ENCODE measurements around the gene PSAP. TPM values are rescaled to one million over a fixed set of nuclear protein-coding genes. Genes with fewer than 3 reads are reported as not detected.

PSAP gene
- total and polyA plus RNA-seq, 11 donors = 454 to 2,171 (median 1,616) TPM

DNA sequence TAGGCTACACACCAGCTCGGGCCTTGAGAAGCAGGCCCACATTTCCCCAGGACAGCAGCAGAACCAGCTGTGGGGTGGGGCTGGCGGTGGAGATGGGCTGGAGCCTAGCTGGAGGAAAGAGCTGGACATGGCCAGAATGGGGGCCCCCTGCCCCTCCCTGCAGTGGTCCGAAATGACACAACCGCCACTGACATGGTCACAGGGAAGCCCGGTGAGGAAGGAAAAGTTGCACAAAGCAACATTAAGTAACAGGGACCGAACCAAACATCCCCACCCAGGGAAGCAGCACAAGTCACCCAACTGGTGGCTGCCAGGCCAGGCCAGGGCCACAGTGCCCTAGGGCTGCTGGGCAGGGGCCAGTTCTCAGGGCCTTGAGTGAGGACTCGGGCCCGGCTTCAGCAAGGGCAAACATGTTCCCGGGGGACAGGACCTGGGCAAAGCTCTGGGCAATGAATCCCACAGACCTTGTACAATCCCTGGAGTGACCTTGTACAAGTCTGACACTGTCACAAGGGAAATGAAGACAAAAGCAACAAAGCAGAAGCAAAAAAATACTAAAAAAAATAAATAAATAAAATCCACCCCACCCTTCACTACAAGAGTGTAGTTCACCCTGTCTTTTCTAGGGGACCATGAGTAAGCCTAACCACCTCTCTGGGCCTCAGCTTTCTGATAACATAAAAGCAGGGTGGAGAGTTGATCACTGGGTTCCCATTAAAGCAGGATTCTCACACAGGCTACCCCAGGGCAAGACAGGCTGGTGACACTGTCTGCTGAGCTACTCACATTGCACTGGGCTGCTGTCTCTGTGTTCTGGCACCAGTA lies 33.0 kb downstream of the PSAP start:
- H3K4me1 ChIP-seq = peaks cover 0 to 52% (median 22%) of the 10 kb centered on the region in 12 donors
- TF ChIP-seq POLR2A (IDR thresholded peaks at IDR 0.05) = no peak
- TF ChIP-seq, protein P1, sequence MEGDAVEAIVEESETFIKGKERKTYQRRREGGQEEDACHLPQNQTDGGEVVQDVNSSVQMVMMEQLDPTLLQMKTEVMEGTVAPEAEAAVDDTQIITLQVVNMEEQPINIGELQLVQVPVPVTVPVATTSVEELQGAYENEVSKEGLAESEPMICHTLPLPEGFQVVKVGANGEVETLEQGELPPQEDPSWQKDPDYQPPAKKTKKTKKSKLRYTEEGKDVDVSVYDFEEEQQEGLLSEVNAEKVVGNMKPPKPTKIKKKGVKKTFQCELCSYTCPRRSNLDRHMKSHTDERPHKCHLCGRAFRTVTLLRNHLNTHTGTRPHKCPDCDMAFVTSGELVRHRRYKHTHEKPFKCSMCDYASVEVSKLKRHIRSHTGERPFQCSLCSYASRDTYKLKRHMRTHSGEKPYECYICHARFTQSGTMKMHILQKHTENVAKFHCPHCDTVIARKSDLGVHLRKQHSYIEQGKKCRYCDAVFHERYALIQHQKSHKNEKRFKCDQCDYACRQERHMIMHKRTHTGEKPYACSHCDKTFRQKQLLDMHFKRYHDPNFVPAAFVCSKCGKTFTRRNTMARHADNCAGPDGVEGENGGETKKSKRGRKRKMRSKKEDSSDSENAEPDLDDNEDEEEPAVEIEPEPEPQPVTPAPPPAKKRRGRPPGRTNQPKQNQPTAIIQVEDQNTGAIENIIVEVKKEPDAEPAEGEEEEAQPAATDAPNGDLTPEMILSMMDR (IDR thresholded peaks at IDR 0.05) = no peak
- peak overlapping the region; percentile 36 to 80 (median 70) for H3K27ac ChIP-seq
- H3K36me3 ChIP-seq = peaks cover 3 to 87% (median 82%) of the 10 kb centered on the region in 9 donors
- peak; percentile 41 to 85 (median 76) for DNase-seq
- peak; percentile 70 to 83 (median 74) for ATAC-seq
- no peak overlapping the region for H3K4me3 ChIP-seq
- H3K27me3 ChIP-seq = no peaks in the 10 kb centered on the region
- intact Hi-C loops (cut with DNase I) = loop anchor here in 7 of 10 donors (5.0 to 10.0 kb wide), 6 partner anchors 79 to 503 kb away; partner anchors contain the start of genes SLC29A3 (in 3 of the 7) and CDH23 (in 1 of the 7)
- H3K9me3 ChIP-seq = no peaks in the 10 kb centered on the region
- WGBS, 4 donors = 37 to 52% (median 43%) methylated on average over 8 to 9 of the region's 9 CpGs

DNA sequence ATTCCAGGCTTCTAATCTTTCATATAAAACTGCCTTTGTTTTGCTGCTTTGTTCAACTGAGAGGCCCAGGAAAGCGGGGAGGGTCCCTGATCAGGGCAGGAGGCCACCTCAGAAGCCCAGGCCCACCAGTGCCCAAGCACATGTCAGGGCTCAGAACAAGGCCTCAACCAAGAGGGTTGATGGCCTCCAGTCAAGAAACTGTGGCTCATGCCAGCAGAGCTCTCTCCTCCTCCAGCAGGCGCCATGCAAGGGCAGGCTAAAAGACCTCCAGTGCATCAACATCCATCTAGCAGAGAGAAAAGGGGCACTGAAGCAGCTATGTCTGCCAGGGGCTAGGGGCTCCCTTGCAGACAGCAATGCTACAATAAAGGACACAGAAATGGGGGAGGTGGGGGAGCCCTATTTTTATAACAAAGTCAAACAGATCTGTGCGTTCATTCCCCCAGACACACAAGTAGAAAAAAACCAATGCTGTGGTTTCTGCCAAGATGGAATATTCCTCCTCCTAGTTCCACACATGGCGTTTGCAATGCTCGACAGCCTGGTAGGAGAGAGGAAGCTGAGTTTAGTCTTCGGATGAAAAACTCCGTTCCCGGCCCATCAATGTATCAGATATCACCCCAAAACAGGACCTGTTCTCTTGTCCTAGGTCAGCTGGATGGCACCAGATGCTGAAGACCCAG lies 34.0 kb downstream of the PSAP start:
- peaks cover 0 to 45% (median 27%) of the 10 kb centered on the region in 12 donors for H3K4me1 ChIP-seq
- ATAC-seq (no peak), DNase-seq (peak in 1 of 5 donors; percentile 17)
- intact Hi-C loops (cut with DNase I) = loop anchor here in 7 of 10 donors (5.0 to 10.0 kb wide), 6 partner anchors 80 to 502 kb away; partner anchors contain the start of genes SLC29A3 (in 3 of the 7) and CDH23 (in 1 of the 7)
- H3K27ac ChIP-seq = peak overlapping the region; percentile 24 to 80 (median 70)
- TF ChIP-seq, protein P1 (IDR thresholded peaks at IDR 0.05) = no peak
- TF ChIP-seq POLR2A (IDR thresholded peaks at IDR 0.05) = no peak
- no peak overlapping the region for H3K4me3 ChIP-seq
- H3K36me3 ChIP-seq = peaks cover 3 to 77% (median 74%) of the 10 kb centered on the region in 9 donors
- 73 to 85% (median 79%) methylated on average over 8 of the region's 8 CpGs for WGBS, 4 donors
- H3K9me3 ChIP-seq = no peaks in the 10 kb centered on the region
- no peaks in the 10 kb centered on the region for H3K27me3 ChIP-seq

DNA sequence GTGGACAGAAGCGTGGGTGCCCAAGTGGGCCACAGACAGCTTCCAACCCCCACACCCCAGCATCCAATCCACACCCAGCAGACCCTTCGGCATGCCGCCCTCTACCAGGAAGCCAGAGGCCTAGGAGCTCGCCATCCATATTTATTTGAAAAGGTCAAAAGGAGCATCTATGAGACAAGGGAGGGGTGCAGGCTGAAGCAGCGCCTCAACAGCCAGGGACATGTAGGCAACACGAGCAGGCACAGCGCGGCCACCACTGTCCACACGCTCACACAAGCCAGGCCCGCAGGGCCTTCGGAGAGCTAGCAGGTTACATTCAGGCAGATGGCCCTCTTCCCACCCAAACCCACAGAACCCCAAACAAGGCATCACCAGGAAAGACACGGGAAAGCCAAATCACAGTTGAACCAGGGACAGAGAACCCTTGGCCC lies 34.6 kb downstream of the PSAP start:
- TF ChIP-seq POLR2A (IDR thresholded peaks at IDR 0.05) = no peak
- TF ChIP-seq, protein P1 (IDR thresholded peaks at IDR 0.05) = no peak
- DNase-seq (peak in 1 of 5 donors; percentile 22), ATAC-seq (no peak)
- intact Hi-C loops (cut with DNase I) = loop anchor here in 7 of 10 donors (5.0 to 10.0 kb wide), 6 partner anchors 81 to 502 kb away; partner anchors contain the start of genes SLC29A3 (in 3 of the 7) and CDH23 (in 1 of the 7)
- H3K4me1 ChIP-seq = peaks cover 0 to 50% (median 27%) of the 10 kb centered on the region in 12 donors
- no peak overlapping the region for H3K4me3 ChIP-seq
- no peaks in the 10 kb centered on the region for H3K27me3 ChIP-seq
- peaks cover 3 to 71% (median 67%) of the 10 kb centered on the region in 9 donors for H3K36me3 ChIP-seq
- peak overlapping the region in 6 of 12 donors; percentile 24 to 77 (median 62) for H3K27ac ChIP-seq
- H3K9me3 ChIP-seq = no peaks in the 10 kb centered on the region
- WGBS, 4 donors = 76 to 84% (median 81%) methylated on average over 8 to 12 of the region's 12 CpGs
